Measurements from ENCODE around the gene PTPN14. TPM values are rescaled to one million over a fixed set of nuclear protein-coding genes. Genes with fewer than 3 reads are reported as not detected.

Gene PTPN14
- total RNA-seq, 1 experiment from 2014 or later = 76.4 TPM

GRCh38 chr1:214504330-214504729 lies 47.1 kb downstream of the PTPN14 start:
- H4K20me1 ChIP-seq (ENCODE audit: control insufficient read depth, insufficient read depth, insufficient read length) = no peaks in the 10 kb centered on the region
- peaks cover 10% of the 10 kb centered on the region; the same call in 1 of the 2 replicates for H3K79me2 ChIP-seq (ENCODE audit: insufficient read depth, low read length)
- H3K27ac Mint-ChIP-seq = peak overlapping the region in 1 of 3 experiments; percentile 4; a peak in 1 of 7 replicates
- H2AK5ac ChIP-seq (ENCODE audit: insufficient read length, low read length) = no peak overlapping the region
- no peak for TF ChIP-seq CTCF (conservative IDR thresholded peaks at IDR 0.05)
- H2AFZ ChIP-seq (ENCODE audit: low read length) = no peak overlapping the region
- no peak overlapping the region for H3K27ac ChIP-seq (ENCODE audit: insufficient read length, low read depth, low read length)
- H4K91ac ChIP-seq (ENCODE audit: insufficient read length, low read depth, low read length) = no peak overlapping the region
- no peak overlapping the region for H2BK120ac ChIP-seq (ENCODE audit: low read depth, low read length, poor library complexity, severe bottlenecking)
- H4K5ac ChIP-seq (ENCODE audit: insufficient read length, low read depth, low read length) = no peak overlapping the region
- H4K8ac ChIP-seq (replicated peaks; ENCODE audit: insufficient read length, low read depth, low read length) = no peak overlapping the region
- H3K18ac ChIP-seq (ENCODE audit: insufficient read length, low read depth, low read length) = no peak overlapping the region
- WGBS (ENCODE audit: extremely low coverage, insufficient read length, low lambda C conversion rate) = no CpG with 5 or more reads among the region's 5 CpGs
- H3K56ac ChIP-seq (ENCODE audit: insufficient read length, low read depth, low read length) = no peak overlapping the region
- no peak overlapping the region for H2BK15ac ChIP-seq (ENCODE audit: low read depth, low read length)
- H3K4ac ChIP-seq (ENCODE audit: low read depth, low read length) = no peak overlapping the region
- no peak overlapping the region for H3K4me3 Mint-ChIP-seq
- no peak overlapping the region for H2BK20ac ChIP-seq (ENCODE audit: low read depth, low read length, poor library complexity, severe bottlenecking)
- peaks cover 2 to 3% of the 10 kb centered on the region in 2 experiments; a peak in 2 of 5 replicates for H3K9me3 Mint-ChIP-seq
- H3K4me1 Mint-ChIP-seq = peaks cover 47 to 55% of the 10 kb centered on the region in 2 experiments
- no peaks in the 10 kb centered on the region for H3K9me3 ChIP-seq (ENCODE audit: control insufficient read depth, low read depth, low read length)
- no peak overlapping the region for H2BK5ac ChIP-seq (ENCODE audit: insufficient read length, low read length)
- H3K27me3 ChIP-seq (ENCODE audit: insufficient read depth, low read length) = no peaks in the 10 kb centered on the region
- no peak overlapping the region for H2BK12ac ChIP-seq (ENCODE audit: insufficient read length, low read depth, low read length)
- peaks cover 12% of the 10 kb centered on the region; the same call in 1 of the 2 replicates for H3K4me1 ChIP-seq (ENCODE audit: insufficient read depth, low read length)
- no peaks in the 10 kb centered on the region for H3K27me3 Mint-ChIP-seq (ENCODE audit: low read depth)
- no peak overlapping the region for H3K9ac ChIP-seq (ENCODE audit: extremely low read depth, insufficient read length, low read length)
- peaks cover 2% of the 10 kb centered on the region for H3K79me1 ChIP-seq (ENCODE audit: insufficient read depth, low read depth, low read length, poor library complexity, severe bottlenecking)
- no peak for DNase-seq
- H3K23me2 ChIP-seq (ENCODE audit: insufficient read length, low read depth, low read length, poor library complexity, severe bottlenecking) = no peaks in the 10 kb centered on the region
- no peak overlapping the region for H3K23ac ChIP-seq (ENCODE audit: insufficient read length, low read depth, low read length)
- no peak overlapping the region for H3T11ph ChIP-seq (ENCODE audit: low read length)
- H3K14ac ChIP-seq (ENCODE audit: insufficient read depth, low read length) = no peak overlapping the region
- peaks cover 0 to 11% (median 7%) of the 10 kb centered on the region in 3 experiments; a peak in 5 of 7 replicates for H3K36me3 Mint-ChIP-seq (ENCODE audit: insufficient read depth in 1 of 3, low read depth in 3 of 3)
- no peak overlapping the region for H3K4me2 ChIP-seq (ENCODE audit: insufficient read depth, insufficient read length, low read length)
